Left ventricle myocardium inferior (tissue), 1 donor: ENCODE data around the gene HOOK2. TPM values are rescaled to one million over a fixed set of nuclear protein-coding genes. Genes with fewer than 3 reads are reported as not detected.
A peak's percentile ranks its signal among the peaks of the same experiment; 100 is the strongest.

ENCODE experiments used
- DNase-seq: peaks from one replicate; pipeline ENCODE4 v3.0.0-alpha.2; 2020
- H3K27ac ChIP-seq: fragments of 200-600 bp; replicated peaks from 2 replicates; pipeline ENCODE4 v1.8.0; 2021
- H3K27me3 ChIP-seq: fragments of 200-600 bp; 2 replicates; pipeline ENCODE4 v1.8.0; 2021; ENCODE audit warnings: low read depth
- H3K36me3 ChIP-seq: fragments of 200-600 bp; 2 replicates; pipeline ENCODE4 v1.8.0; 2021
- H3K4me1 ChIP-seq: fragments of 200-600 bp; 2 replicates; pipeline ENCODE4 v1.8.0; 2021
- H3K4me3 ChIP-seq: fragments of 200-600 bp; 2 replicates; pipeline ENCODE4 v1.8.0; 2021; ENCODE audit warnings: mild to moderate bottlenecking, moderate library complexity
- H3K9me3 ChIP-seq: fragments of 200-600 bp; replicated peaks from 2 replicates; pipeline ENCODE4 v1.8.0; 2021
- intact Hi-C: fragments of 100-400 bp; cut with micrococcal nuclease; formaldehyde crosslinking; loops from one replicate; pipeline ENCODE4 v1.11.0; 2022
- total RNA-seq: library from RNA; stranded (reverse); fragmentation: NEBNext Ultra II Directional; extraction: Animal tissue kit (Norgen Biotek cat#: 25700); gene quantifications from one replicate; pipeline ENCODE4 v1.2.1, GENCODE V29; 2021
- TF ChIP-seq, protein P1 (sequence below): fragments of 200-600 bp; IDR thresholded peaks from 2 replicates; pipeline ENCODE4 v1.8.0; 2021; ENCODE audit warnings: antibody characterized with exemption, mild to moderate bottlenecking, borderline replicate concordance
- donor health status: DM: no; HTN: yes; CAD: no; lungs with severe emphysema.

Gene HOOK2
- total RNA-seq, 1 donor from 2014 or later, result 66.3 TPM

DNA sequence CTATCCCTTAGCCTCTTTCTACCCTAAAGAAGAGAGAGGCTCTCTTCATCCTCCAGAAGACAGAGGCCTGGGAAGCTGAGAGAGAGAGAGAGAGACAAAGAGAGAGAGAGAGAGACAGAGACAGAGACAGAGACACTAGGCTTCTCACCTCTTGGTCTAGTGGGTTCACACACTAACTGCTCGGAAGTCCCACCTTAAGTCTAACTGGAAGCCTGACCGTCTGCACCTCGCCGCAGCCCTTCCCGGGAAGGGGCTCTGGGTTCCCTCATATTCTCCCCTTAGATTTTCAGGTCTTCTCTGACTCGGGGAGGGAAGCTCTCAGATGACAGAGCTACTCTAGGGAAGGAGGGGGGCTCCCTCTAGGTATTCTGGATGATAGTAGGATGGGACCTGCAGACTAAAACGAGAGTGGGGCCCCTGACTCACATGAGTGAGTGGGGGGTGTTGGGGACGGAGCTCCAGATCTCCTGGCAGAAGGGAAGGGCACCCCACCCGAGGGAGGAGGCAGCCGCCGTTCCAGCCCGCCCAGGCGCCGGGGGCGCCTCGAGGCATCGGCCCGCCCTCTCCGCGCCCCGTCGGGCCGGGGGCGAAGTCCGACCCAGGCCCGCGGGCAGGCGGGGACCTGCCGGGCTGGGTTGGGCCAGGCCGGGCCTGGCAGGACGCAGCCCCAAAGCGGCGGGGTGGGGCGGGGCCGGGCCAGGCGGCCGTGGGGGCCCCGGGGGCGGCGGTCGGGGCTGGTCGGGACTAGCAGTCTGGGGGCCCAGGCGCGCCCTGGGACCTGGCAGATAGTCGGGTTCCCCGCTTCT, 13.9 kb upstream of the HOOK2 start:
- Histone ChIP-seq H3K27ac (peak overlapping the region; percentile 96), H3K4me1 (peaks cover 91% of the 10 kb centered on the region), H3K9me3 (no peaks in the 10 kb centered on the region), H3K27me3 (no peaks in the 10 kb centered on the region), H3K36me3 (no peaks in the 10 kb centered on the region), H3K4me3 (peak overlapping the region; percentile 76)
- intact Hi-C loops, result no loop called here
- no peak for DNase-seq
- TF ChIP-seq, protein P1, sequence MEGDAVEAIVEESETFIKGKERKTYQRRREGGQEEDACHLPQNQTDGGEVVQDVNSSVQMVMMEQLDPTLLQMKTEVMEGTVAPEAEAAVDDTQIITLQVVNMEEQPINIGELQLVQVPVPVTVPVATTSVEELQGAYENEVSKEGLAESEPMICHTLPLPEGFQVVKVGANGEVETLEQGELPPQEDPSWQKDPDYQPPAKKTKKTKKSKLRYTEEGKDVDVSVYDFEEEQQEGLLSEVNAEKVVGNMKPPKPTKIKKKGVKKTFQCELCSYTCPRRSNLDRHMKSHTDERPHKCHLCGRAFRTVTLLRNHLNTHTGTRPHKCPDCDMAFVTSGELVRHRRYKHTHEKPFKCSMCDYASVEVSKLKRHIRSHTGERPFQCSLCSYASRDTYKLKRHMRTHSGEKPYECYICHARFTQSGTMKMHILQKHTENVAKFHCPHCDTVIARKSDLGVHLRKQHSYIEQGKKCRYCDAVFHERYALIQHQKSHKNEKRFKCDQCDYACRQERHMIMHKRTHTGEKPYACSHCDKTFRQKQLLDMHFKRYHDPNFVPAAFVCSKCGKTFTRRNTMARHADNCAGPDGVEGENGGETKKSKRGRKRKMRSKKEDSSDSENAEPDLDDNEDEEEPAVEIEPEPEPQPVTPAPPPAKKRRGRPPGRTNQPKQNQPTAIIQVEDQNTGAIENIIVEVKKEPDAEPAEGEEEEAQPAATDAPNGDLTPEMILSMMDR, result no peak

DNA sequence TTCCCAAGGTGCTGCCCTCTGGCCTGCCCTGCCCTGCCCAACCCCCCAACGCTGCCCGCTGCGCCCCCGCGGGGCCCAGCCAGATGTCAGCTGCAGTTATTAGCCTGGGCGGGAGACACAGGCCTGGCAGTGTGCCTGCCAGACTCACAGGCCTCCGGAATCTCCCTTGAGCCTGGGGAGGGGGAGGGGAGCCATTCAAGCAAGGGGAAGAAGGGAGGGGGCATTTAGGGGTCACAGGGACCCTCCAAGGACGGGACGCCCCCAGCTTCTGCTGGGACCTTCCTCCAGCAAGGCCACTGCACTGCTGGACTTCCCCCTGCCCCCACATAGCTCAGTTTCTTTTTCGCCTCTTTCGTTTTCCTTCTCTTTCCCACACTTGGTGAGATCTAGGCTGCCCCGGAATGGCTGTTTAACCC, 13.3 kb upstream of the HOOK2 start:
- Histone ChIP-seq H3K27ac (peak overlapping the region; percentile 96), H3K9me3 (no peaks in the 10 kb centered on the region), H3K4me1 (peaks cover 91% of the 10 kb centered on the region), H3K4me3 (peak overlapping the region; percentile 76), H3K27me3 (no peaks in the 10 kb centered on the region), H3K36me3 (no peaks in the 10 kb centered on the region)
- intact Hi-C loops, result no loop called here
- TF ChIP-seq, protein P1, result no peak
- DNase-seq, result peak; percentile 87

DNA sequence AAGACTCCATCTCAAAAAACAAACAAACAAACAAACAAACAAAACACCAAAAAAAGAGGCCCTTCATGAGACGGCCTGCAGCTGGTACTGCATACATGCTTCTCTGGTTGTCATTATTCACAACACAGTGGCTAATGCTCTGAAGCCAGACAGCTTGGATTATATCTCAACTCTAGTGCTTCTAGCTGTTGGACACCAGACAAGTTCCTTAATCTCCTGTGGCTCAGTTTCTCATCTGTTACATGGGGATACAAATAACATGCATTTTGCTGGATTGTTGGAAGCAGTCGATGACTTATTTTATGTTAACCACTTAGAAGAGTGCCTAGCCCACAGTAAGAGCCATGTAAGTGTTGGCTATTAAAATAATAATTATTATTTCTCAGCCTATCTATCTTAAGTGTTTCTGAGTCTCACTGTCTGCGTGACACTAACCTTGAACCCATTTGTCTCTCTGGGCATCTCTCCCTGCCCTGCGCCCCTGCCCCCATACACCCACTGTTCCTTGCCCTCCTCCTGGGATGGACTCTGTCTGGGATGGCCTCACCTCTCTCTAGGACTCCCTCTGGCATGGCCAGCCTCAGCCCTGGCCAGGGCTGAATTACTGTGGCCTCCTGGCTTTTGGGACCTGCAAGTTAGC, 12.8 kb upstream of the HOOK2 start:
- Histone ChIP-seq H3K4me1 (peaks cover 93% of the 10 kb centered on the region), H3K27ac (peak overlapping the region; percentile 96), H3K27me3 (no peaks in the 10 kb centered on the region), H3K36me3 (no peaks in the 10 kb centered on the region), H3K9me3 (no peaks in the 10 kb centered on the region), H3K4me3 (peak overlapping the region; percentile 76)
- DNase-seq, result no peak
- intact Hi-C loops, result no loop called here
- TF ChIP-seq, protein P1, result no peak

DNA sequence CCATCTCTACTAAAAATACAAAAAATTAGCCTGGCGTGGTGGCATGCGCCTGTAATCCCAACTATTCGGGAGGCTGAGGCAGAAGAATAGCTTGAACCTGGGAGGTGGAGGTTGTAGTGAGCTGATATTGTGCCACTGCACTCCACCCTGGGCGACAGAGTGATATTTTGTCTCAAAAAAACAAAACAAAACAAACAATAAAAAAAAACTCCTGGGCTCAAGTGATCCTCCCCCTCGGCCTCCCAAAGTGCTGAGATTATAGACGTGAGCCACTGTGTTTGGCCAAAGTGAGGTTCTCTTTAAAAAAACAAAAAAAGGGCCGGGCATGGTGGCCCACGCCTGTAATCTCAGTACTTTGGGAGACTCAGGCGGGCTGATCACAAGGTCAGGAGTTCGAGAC, 12.1 kb upstream of the HOOK2 start:
- no peaks in the 10 kb centered on the region for H3K36me3 ChIP-seq
- H3K4me1 ChIP-seq, result peaks cover 93% of the 10 kb centered on the region
- H3K27me3 ChIP-seq, result no peaks in the 10 kb centered on the region
- H3K4me3 ChIP-seq, result no peak overlapping the region
- DNase-seq, result no peak
- peak overlapping the region; percentile 96 for H3K27ac ChIP-seq
- TF ChIP-seq, protein P1, result no peak
- H3K9me3 ChIP-seq, result no peaks in the 10 kb centered on the region
- intact Hi-C loops, result no loop called here

DNA sequence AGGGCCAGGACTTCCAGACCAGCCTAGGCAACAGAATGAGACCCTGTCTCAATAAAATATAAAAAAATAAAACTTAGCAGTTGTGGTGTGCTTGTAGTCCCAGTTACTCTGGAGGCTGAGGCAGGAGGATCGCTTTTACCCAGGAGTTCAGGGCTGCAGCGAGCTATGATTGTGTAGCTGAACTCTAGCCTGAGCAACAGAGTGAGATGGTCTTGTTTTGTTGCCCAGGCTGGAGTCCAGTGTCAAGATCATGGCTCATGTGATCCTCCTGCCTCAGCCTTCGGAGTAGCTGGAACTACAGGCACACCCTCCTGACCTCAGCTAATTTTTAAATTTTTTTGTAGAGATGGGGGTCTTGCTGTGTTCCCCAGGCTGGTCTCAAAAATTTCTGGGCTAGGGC, 11.6 kb upstream of the HOOK2 start:
- no peaks in the 10 kb centered on the region for H3K36me3 ChIP-seq
- DNase-seq, result no peak
- H3K27me3 ChIP-seq, result no peaks in the 10 kb centered on the region
- H3K4me1 ChIP-seq, result peaks cover 93% of the 10 kb centered on the region
- intact Hi-C loops, result no loop called here
- no peak overlapping the region for H3K4me3 ChIP-seq
- TF ChIP-seq, protein P1, result no peak
- no peaks in the 10 kb centered on the region for H3K9me3 ChIP-seq
- H3K27ac ChIP-seq, result peak overlapping the region; percentile 96
